Left lobe of liver (tissue), 2 donors: Measurements from ENCODE around the gene CWC22. TPM values are rescaled to one million over a fixed set of nuclear protein-coding genes. Genes with fewer than 3 reads are reported as not detected.

Experiments used
- ATAC-seq: fragments of 200-7000 bp; cut with Tn5 transposase; one replicate; pipeline ENCODE4 v1.9.1; 2020; ENCODE audit warnings: mild to moderate bottlenecking, moderate library complexity
- DNase-seq: peaks from one replicate; pipeline ENCODE4 v3.0.0-alpha.2; 2020; ENCODE audit warnings: low spot score
- total RNA-seq: library from RNA; stranded (reverse); gene quantifications from one replicate; pipeline ENCODE4 v1.2.1, GENCODE V29; 2021
- donor health status: DM: no; HTN: no; CAD: no; lungs with moderate emphysema.
- donor health status: DM: no; HTN: yes; CAD: no.

CWC22 gene
- total RNA-seq, 1 donor from 2014 or later: 4.6 TPM

GRCh38 chr2:179909845-179910734, 97.0 kb downstream of the CWC22 start:
- peak; percentile 84 for DNase-seq

GRCh38 chr2:179900655-179901054, 106.4 kb downstream of the CWC22 start:
- ATAC-seq (no peak), DNase-seq (no peak)

More at GRCh38 chr2:179909845-179910734, 97.0 kb downstream of the CWC22 start:
- peak; percentile 86 for ATAC-seq

- no peak for DNase-seq
- no peak for ATAC-seq
These were observed 107.4 kb downstream of the CWC22 start for GRCh38 chr2:179899666-179900065.

- DNase-seq: no peak
- ATAC-seq: peak; percentile 62
These were observed 108.2 kb downstream of the CWC22 start for GRCh38 chr2:179898873-179899272.

Other genes with a start within 250 kb of the CWC22 start
- 8.3 TPM for gene ZNF385B, start 145.7 kb downstream of the CWC22 start, total RNA-seq